ENCODE measurements around the gene NGFR.

DNA sequence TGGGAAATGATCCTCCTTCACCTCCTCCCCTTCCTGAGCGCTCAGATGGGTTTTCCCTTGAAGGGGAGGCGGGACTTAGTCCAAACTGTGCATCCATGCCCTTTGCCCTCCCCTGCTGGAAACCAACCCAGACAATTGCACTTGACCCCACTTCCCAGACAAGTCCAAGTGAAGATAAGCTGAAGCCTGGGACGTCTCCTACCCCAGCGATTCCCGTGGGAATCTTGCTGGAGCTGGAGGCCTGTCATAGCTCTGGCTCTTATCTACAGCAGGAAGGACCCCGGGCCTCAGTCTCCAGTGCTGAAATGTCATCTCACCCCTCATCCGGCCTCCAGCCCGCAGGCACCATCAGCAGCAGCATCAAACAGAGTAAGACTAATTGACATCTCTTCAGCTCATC, 6.5 kb upstream of the NGFR start:
- TF ChIP-seq, protein P1, sequence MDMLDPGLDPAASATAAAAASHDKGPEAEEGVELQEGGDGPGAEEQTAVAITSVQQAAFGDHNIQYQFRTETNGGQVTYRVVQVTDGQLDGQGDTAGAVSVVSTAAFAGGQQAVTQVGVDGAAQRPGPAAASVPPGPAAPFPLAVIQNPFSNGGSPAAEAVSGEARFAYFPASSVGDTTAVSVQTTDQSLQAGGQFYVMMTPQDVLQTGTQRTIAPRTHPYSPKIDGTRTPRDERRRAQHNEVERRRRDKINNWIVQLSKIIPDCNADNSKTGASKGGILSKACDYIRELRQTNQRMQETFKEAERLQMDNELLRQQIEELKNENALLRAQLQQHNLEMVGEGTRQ (CRISPR knock-in tag; IDR thresholded peaks at IDR 0.05) = no peak
- TF ChIP-seq, protein P2, sequence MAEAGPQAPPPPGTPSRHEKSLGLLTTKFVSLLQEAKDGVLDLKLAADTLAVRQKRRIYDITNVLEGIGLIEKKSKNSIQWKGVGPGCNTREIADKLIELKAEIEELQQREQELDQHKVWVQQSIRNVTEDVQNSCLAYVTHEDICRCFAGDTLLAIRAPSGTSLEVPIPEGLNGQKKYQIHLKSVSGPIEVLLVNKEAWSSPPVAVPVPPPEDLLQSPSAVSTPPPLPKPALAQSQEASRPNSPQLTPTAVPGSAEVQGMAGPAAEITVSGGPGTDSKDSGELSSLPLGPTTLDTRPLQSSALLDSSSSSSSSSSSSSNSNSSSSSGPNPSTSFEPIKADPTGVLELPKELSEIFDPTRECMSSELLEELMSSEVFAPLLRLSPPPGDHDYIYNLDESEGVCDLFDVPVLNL (CRISPR knock-in tag; IDR thresholded peaks at IDR 0.05; ENCODE audit: borderline replicate concordance, low read depth) = no peak
- TF ChIP-seq ZNF232 (CRISPR knock-in tag; IDR thresholded peaks at IDR 0.05) (no peak), NR2C2 (CRISPR knock-in tag; IDR thresholded peaks at IDR 0.05) (no peak), ZBTB21 (CRISPR knock-in tag; IDR thresholded peaks at IDR 0.05; ENCODE audit: borderline replicate concordance) (no peak), GRHL2 (CRISPR knock-in tag; IDR thresholded peaks at IDR 0.05; ENCODE audit: insufficient replicate concordance, severe bottlenecking) (no peak), ELF4 (CRISPR knock-in tag; IDR thresholded peaks at IDR 0.05; ENCODE audit: low read depth) (no peak), FOXK1 (CRISPR knock-in tag; IDR thresholded peaks at IDR 0.05) (no peak), ATF1 (CRISPR knock-in tag; IDR thresholded peaks at IDR 0.05) (no peak), TCF7 (CRISPR knock-in tag; IDR thresholded peaks at IDR 0.05; ENCODE audit: low read depth) (no peak)
- TF ChIP-seq, protein P3, sequence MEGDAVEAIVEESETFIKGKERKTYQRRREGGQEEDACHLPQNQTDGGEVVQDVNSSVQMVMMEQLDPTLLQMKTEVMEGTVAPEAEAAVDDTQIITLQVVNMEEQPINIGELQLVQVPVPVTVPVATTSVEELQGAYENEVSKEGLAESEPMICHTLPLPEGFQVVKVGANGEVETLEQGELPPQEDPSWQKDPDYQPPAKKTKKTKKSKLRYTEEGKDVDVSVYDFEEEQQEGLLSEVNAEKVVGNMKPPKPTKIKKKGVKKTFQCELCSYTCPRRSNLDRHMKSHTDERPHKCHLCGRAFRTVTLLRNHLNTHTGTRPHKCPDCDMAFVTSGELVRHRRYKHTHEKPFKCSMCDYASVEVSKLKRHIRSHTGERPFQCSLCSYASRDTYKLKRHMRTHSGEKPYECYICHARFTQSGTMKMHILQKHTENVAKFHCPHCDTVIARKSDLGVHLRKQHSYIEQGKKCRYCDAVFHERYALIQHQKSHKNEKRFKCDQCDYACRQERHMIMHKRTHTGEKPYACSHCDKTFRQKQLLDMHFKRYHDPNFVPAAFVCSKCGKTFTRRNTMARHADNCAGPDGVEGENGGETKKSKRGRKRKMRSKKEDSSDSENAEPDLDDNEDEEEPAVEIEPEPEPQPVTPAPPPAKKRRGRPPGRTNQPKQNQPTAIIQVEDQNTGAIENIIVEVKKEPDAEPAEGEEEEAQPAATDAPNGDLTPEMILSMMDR (IDR thresholded peaks at IDR 0.05) = no peak
- TF ChIP-seq, protein P4, sequence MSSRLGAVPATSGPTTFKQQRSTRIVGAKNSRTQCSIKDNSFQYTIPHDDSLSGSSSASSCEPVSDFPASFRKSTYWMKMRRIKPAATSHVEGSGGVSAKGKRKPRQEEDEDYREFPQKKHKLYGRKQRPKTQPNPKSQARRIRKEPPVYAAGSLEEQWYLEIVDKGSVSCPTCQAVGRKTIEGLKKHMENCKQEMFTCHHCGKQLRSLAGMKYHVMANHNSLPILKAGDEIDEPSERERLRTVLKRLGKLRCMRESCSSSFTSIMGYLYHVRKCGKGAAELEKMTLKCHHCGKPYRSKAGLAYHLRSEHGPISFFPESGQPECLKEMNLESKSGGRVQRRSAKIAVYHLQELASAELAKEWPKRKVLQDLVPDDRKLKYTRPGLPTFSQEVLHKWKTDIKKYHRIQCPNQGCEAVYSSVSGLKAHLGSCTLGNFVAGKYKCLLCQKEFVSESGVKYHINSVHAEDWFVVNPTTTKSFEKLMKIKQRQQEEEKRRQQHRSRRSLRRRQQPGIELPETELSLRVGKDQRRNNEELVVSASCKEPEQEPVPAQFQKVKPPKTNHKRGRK (CRISPR knock-in tag; IDR thresholded peaks at IDR 0.05; ENCODE audit: borderline replicate concordance) = no peak
- TF ChIP-seq, protein P5, sequence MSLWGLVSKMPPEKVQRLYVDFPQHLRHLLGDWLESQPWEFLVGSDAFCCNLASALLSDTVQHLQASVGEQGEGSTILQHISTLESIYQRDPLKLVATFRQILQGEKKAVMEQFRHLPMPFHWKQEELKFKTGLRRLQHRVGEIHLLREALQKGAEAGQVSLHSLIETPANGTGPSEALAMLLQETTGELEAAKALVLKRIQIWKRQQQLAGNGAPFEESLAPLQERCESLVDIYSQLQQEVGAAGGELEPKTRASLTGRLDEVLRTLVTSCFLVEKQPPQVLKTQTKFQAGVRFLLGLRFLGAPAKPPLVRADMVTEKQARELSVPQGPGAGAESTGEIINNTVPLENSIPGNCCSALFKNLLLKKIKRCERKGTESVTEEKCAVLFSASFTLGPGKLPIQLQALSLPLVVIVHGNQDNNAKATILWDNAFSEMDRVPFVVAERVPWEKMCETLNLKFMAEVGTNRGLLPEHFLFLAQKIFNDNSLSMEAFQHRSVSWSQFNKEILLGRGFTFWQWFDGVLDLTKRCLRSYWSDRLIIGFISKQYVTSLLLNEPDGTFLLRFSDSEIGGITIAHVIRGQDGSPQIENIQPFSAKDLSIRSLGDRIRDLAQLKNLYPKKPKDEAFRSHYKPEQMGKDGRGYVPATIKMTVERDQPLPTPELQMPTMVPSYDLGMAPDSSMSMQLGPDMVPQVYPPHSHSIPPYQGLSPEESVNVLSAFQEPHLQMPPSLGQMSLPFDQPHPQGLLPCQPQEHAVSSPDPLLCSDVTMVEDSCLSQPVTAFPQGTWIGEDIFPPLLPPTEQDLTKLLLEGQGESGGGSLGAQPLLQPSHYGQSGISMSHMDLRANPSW (CRISPR knock-in tag; conservative IDR thresholded peaks at IDR 0.05; ENCODE audit: low read depth) = no peak
- TF ChIP-seq, protein P6, sequence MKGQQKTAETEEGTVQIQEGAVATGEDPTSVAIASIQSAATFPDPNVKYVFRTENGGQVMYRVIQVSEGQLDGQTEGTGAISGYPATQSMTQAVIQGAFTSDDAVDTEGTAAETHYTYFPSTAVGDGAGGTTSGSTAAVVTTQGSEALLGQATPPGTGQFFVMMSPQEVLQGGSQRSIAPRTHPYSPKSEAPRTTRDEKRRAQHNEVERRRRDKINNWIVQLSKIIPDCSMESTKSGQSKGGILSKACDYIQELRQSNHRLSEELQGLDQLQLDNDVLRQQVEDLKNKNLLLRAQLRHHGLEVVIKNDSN (CRISPR knock-in tag; IDR thresholded peaks at IDR 0.05) = no peak

Data from WTC11 (cell line).